ENCODE results near the gene NPVF.

NPVF gene

GRCh38 chr7:25228386-25228785 lies at the start of gene NPVF:
TSS of gene NPVF (minus strand) at chr7:25228486. CDS start at chr7:25228439, 47 bp downstream.
- DNase-seq (ENCODE audit: low read depth) = no peak

- no peak for DNase-seq (ENCODE audit: low read depth)
Observed at GRCh38 chr7:25272265-25272664, 44.0 kb upstream of the NPVF start.

- DNase-seq (ENCODE audit: low read depth) = no peak
Observed at GRCh38 chr7:25263337-25263736, 35.1 kb upstream of the NPVF start.

- DNase-seq (ENCODE audit: low read depth) = peak; percentile 60
Observed at GRCh38 chr7:25262586-25262985, 34.3 kb upstream of the NPVF start.

GRCh38 chr7:25261545-25262140 lies 33.4 kb upstream of the NPVF start:
- DNase-seq (ENCODE audit: low read depth) = no peak

- peak; percentile 57 for DNase-seq (ENCODE audit: low read depth)
Observed at GRCh38 chr7:25260862-25261494, 32.7 kb upstream of the NPVF start.

- peak; percentile 83 for DNase-seq (ENCODE audit: low read depth)
Observed at GRCh38 chr7:25259487-25260243, 31.4 kb upstream of the NPVF start.

GRCh38 chr7:25256333-25256819 lies 28.1 kb upstream of the NPVF start:
- no peak for DNase-seq (ENCODE audit: low read depth)

- DNase-seq (ENCODE audit: low read depth) = no peak
Observed at GRCh38 chr7:25255611-25256332, 27.5 kb upstream of the NPVF start.

- no peak for DNase-seq (ENCODE audit: low read depth)
Observed at GRCh38 chr7:25254604-25255003, 26.3 kb upstream of the NPVF start.

- no peak for DNase-seq (ENCODE audit: low read depth)
Observed at GRCh38 chr7:25253714-25254113, 25.4 kb upstream of the NPVF start.

- DNase-seq (ENCODE audit: low read depth) = no peak
Observed at GRCh38 chr7:25250386-25250785, 22.1 kb upstream of the NPVF start.

GRCh38 chr7:25249772-25250171 lies 21.5 kb upstream of the NPVF start:
- DNase-seq (ENCODE audit: low read depth) = no peak

- no peak for DNase-seq (ENCODE audit: low read depth)
Observed at GRCh38 chr7:25246306-25246705, 18.0 kb upstream of the NPVF start.

- DNase-seq (ENCODE audit: low read depth) = no peak
Observed at GRCh38 chr7:25244254-25245033, 16.2 kb upstream of the NPVF start.

GRCh38 chr7:25242678-25243077 lies 14.4 kb upstream of the NPVF start:
- DNase-seq (ENCODE audit: low read depth) = no peak

- no peak for DNase-seq (ENCODE audit: low read depth)
Observed at GRCh38 chr7:25240896-25241295, 12.6 kb upstream of the NPVF start.

GRCh38 chr7:25240340-25240739 lies 12.1 kb upstream of the NPVF start:
- DNase-seq (ENCODE audit: low read depth) = no peak

GRCh38 chr7:25239888-25240287 lies 11.6 kb upstream of the NPVF start:
- no peak for DNase-seq (ENCODE audit: low read depth)

GRCh38 chr7:25238066-25238725 lies 9.9 kb upstream of the NPVF start:
- no peak for DNase-seq (ENCODE audit: low read depth)

- no peak for DNase-seq (ENCODE audit: low read depth)
Observed at GRCh38 chr7:25235471-25235870, 7.2 kb upstream of the NPVF start.

All from ELR (cell line).